Endothelial cell of umbilical vein (primary cell): ENCODE data around the gene PTPRO.
A peak's percentile ranks its signal among the peaks of the same experiment; 100 is the strongest.

ENCODE experiments used
- CTCF ChIP-seq, 2 donors: IDR thresholded peaks; 1 replicate in 1 of 2; 2 replicates in 1 of 2; pipeline ENCODE4 v1.5.1; 2011; ENCODE audit warnings: low read length in 2 of 2, mild to moderate bottlenecking in 2 of 2, moderate library complexity in 2 of 2, control low read depth in 1 of 2, inconsistent platforms in 1 of 2, low read depth in 1 of 2; ENCODE audit not compliant: insufficient read depth in 1 of 2; ENCODE audit errors: extremely low read depth in 1 of 2
- EZH2 ChIP-seq: IDR thresholded peaks from 2 replicates; pipeline ENCODE4 v1.6.1; 2012; ENCODE audit warnings: borderline replicate concordance, low read depth, mild to moderate bottlenecking, moderate library complexity, low read length, inconsistent platforms; ENCODE audit not compliant: severe bottlenecking
- FOS ChIP-seq: IDR thresholded peaks from 2 replicates; pipeline ENCODE4 v1.6.1; 2011; ENCODE audit warnings: mild to moderate bottlenecking, low read length, moderate library complexity, borderline replicate concordance; ENCODE audit not compliant: insufficient read depth
- GATA2 ChIP-seq: IDR thresholded peaks from 2 replicates; pipeline ENCODE4 v1.7.0; 2011; ENCODE audit warnings: low read depth, mild to moderate bottlenecking, moderate library complexity, mixed read lengths, low read length; ENCODE audit not compliant: insufficient read length, insufficient read depth
- JUN ChIP-seq: IDR thresholded peaks from 2 replicates; pipeline ENCODE4 v1.6.1; 2011; ENCODE audit warnings: borderline replicate concordance, low read depth; ENCODE audit not compliant: insufficient read length, insufficient read depth
- MYC ChIP-seq: IDR thresholded peaks from one replicate; pipeline ENCODE4 v1.6.1; 2011; ENCODE audit warnings: mild to moderate bottlenecking, low read depth, low read length
- POLR2A ChIP-seq: IDR thresholded peaks from 2 replicates; pipeline ENCODE4 v1.6.1; 2012; ENCODE audit warnings: low read depth, mild to moderate bottlenecking, control low read depth, low read length
- POLR2AphosphoS5 ChIP-seq: IDR thresholded peaks from 2 replicates; pipeline ENCODE4 v1.6.1; 2012; ENCODE audit warnings: low read depth, mild to moderate bottlenecking, control low read depth, low read length, moderate library complexity; ENCODE audit not compliant: insufficient read depth
- TF ChIP-seq, protein P1 (sequence below): IDR thresholded peaks from 2 replicates; pipeline ENCODE4 v1.6.1; 2011; ENCODE audit not compliant: insufficient read depth, insufficient read length

DNA sequence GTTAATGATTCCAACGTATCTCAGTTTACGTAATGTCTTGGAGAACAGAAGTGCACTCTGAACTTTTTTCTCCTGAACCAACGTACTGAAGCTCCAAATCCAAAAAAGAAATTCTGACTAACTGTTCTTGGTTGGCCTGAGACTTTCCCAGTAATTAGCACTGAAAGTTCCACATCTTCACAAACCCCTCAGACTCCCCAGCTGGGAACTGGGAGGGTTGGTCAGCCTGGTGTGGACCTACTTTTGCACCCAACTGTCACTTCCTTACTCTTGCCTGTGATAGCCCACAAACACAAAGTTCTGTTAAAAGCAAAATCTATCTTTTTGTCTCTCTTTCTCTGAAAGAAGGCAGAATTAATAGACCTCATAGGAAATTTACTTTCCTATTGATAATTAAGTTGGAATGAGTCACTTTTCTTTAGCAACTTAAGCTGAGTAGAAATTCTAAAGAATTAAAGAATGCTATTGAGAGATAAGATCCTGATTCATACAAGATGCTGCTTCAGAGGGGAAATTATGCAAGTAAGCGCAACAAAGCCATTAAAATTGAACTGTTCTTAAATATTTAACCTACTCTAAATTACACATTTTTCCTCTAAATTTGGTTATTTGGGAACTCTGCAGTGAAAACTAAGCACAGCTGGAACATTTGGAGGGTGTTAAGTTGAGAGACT lies 311.8 kb downstream of the PTPRO start:
- TF ChIP-seq POLR2A (no peak), JUN (peak; percentile 45), CTCF (IDR thresholded peaks at IDR 0.05; ENCODE audit: extremely low read depth in 1 of 2, insufficient read depth in 1 of 2, low read depth in 1 of 2, low read length in 2 of 2) (no peak), EZH2 (no peak), POLR2AphosphoS5 (no peak), GATA2 (peak; percentile 54), FOS (peak; percentile 33), MYC (no peak)
- TF ChIP-seq, protein P1, sequence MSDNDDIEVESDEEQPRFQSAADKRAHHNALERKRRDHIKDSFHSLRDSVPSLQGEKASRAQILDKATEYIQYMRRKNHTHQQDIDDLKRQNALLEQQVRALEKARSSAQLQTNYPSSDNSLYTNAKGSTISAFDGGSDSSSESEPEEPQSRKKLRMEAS: no peak
